ENCODE measurements around the gene SCAF4. TPM values are rescaled to one million over a fixed set of nuclear protein-coding genes. Genes with fewer than 3 reads are reported as not detected.

The SCAF4 gene
- total RNA-seq, 2 donors from 2014 or later, result 15.4 to 27.5 TPM

GRCh38 chr21:31696424-31696823, 35.5 kb downstream of the SCAF4 start:
- DNase-seq (ENCODE audit: low spot score) (no peak), ATAC-seq (ENCODE audit: insufficient number of reproducible peaks, low FRiP score, low read depth) (no peak)
- Histone ChIP-seq H3K27me3 (replicated peaks; ENCODE audit: insufficient read depth) (no peaks in the 10 kb centered on the region), H3K4me3 (no peak overlapping the region), H3K36me3 (peaks cover 39% of the 10 kb centered on the region), H3K27ac (no peak overlapping the region), H3K9me3 (no peaks in the 10 kb centered on the region), H3K4me1 (ENCODE audit: control insufficient read depth in 1 of 2, low read depth in 2 of 2) (no peaks in the 10 kb centered on the region)
- TF ChIP-seq CTCF (IDR thresholded peaks at IDR 0.05), result no peak

GRCh38 chr21:31693222-31693621, 38.7 kb downstream of the SCAF4 start:
- peaks cover 42% of the 10 kb centered on the region for H3K36me3 ChIP-seq
- no peak for DNase-seq (ENCODE audit: low spot score)
- ATAC-seq (ENCODE audit: insufficient number of reproducible peaks, low FRiP score, low read depth), result no peak

DNA sequence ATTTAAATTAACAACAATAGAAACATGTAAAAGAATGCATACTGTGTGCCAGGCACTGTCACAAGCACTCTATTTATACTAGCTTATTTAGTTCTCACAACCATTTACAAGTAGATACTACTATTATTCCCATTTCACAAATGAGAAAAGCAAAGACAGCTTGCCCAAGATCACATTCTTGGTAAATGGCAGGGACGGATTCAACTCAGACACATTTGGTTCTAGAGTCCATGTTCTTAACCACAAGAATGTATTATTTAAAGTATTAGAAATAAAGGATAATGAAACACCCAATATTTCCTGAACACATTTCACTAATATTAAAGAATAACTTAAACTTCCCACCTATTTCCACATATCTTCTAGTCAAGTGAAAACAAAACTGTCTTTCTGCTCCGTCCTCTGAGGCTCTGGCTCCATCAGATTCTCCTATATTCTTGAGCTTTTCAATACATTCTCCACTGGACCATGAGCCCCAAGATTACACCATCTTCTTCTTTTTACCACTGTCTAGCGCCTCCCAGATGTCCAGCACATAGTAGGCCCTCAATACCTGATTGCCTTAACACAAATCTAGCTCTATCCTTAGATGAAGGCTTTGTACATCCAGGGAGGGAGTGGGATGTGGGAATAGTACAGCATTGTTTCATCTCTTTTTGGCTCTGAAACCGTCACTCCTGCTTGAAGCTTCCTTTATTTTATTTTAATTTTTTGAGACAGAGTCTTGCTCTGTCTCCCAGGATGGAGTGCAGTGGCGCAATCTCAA, 43.1 kb downstream of the SCAF4 start:
- ATAC-seq (ENCODE audit: insufficient number of reproducible peaks, low FRiP score, low read depth), result no peak
- H3K36me3 ChIP-seq, result peaks cover 53% of the 10 kb centered on the region

More at GRCh38 chr21:31693222-31693621, 38.7 kb downstream of the SCAF4 start:
- no peak overlapping the region for H3K4me3 ChIP-seq
- no peaks in the 10 kb centered on the region for H3K27me3 ChIP-seq (replicated peaks; ENCODE audit: insufficient read depth)
- no peak for TF ChIP-seq CTCF (IDR thresholded peaks at IDR 0.05)
- no peaks in the 10 kb centered on the region for H3K4me1 ChIP-seq (ENCODE audit: control insufficient read depth in 1 of 2, low read depth in 2 of 2)
- H3K9me3 ChIP-seq, result no peaks in the 10 kb centered on the region
- no peak overlapping the region for H3K27ac ChIP-seq

GRCh38 chr21:31687108-31687507, 44.8 kb downstream of the SCAF4 start:
- Histone ChIP-seq H3K36me3 (peaks cover 52% of the 10 kb centered on the region), H3K27ac (no peak overlapping the region), H3K4me1 (ENCODE audit: control insufficient read depth in 1 of 2, low read depth in 2 of 2) (no peaks in the 10 kb centered on the region), H3K9me3 (no peaks in the 10 kb centered on the region), H3K27me3 (replicated peaks; ENCODE audit: insufficient read depth) (no peaks in the 10 kb centered on the region), H3K4me3 (no peak overlapping the region)
- TF ChIP-seq CTCF (IDR thresholded peaks at IDR 0.05), result no peak
- ATAC-seq (ENCODE audit: insufficient number of reproducible peaks, low FRiP score, low read depth) (no peak), DNase-seq (ENCODE audit: low spot score) (no peak)

More for the DNA sequence above, 43.1 kb downstream of the SCAF4 start:
- no peaks in the 10 kb centered on the region for H3K9me3 ChIP-seq
- DNase-seq (ENCODE audit: low spot score), result no peak
- no peak overlapping the region for H3K4me3 ChIP-seq
- H3K4me1 ChIP-seq (ENCODE audit: control insufficient read depth in 1 of 2, low read depth in 2 of 2), result no peaks in the 10 kb centered on the region
- H3K27me3 ChIP-seq (replicated peaks; ENCODE audit: insufficient read depth), result no peaks in the 10 kb centered on the region
- no peak for TF ChIP-seq CTCF (IDR thresholded peaks at IDR 0.05)
- no peak overlapping the region for H3K27ac ChIP-seq

DNA sequence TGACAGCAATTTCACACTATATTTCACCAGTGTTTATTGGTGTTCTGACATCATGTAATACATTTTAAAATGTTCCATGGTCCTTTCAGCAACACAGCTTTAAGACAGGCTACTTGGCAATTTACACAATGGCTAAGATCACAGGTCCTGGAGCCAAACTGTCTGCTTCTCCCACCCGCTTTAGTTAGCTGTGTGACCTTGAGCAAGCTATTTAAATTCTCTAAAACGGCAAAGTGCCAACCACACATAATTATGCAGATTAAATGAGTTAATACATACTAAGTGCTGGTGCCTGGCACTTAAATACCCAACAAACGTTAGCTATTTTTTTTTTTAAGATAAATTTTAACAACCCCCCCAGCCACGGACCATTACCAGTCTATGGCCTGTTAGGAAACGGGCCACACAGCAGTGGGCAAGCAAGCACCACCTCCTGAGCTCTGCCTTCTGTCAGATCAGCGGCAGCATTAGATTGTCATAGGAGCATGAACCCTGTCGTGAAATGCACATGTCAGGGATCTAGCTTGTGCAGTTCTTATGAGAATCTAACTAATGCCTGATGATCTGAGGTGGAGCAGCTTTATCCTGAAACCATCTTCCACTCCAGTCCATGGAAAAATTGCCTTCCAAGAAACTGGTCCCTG, 45.5 kb downstream of the SCAF4 start:
- DNase-seq (ENCODE audit: low spot score) (no peak), ATAC-seq (ENCODE audit: insufficient number of reproducible peaks, low FRiP score, low read depth) (no peak)
- no peak overlapping the region for H3K4me3 ChIP-seq
- peaks cover 50% of the 10 kb centered on the region for H3K36me3 ChIP-seq
- H3K27me3 ChIP-seq (replicated peaks; ENCODE audit: insufficient read depth), result no peaks in the 10 kb centered on the region
- no peaks in the 10 kb centered on the region for H3K4me1 ChIP-seq (ENCODE audit: control insufficient read depth in 1 of 2, low read depth in 2 of 2)
- H3K27ac ChIP-seq, result no peak overlapping the region
- TF ChIP-seq CTCF (IDR thresholded peaks at IDR 0.05), result no peak
- no peaks in the 10 kb centered on the region for H3K9me3 ChIP-seq
